Tibial artery (tissue), 4 donors: ENCODE results near the gene DVL1.

Source experiments
- DNase-seq, 2 donors: peaks; one replicate each; pipeline ENCODE4 v3.0.0-alpha.2; 2019
- H3K27ac ChIP-seq, 2 donors: fragments of 200-600 bp; sonication (generic) in 1 of 2; 1 replicate in 1 of 2; 2 replicates in 1 of 2; pipeline ENCODE4 v1.5.1; 2018 to 2019; ENCODE audit warnings: mild to moderate bottlenecking in 1 of 2
- H3K27me3 ChIP-seq, 2 donors: fragments of 200-600 bp; sonication (generic) in 1 of 2; one replicate each; pipeline versions ENCODE4 v1.5.1 to v1.6.0; 2016 to 2019
- H3K36me3 ChIP-seq, 3 donors: fragments of 200-600 bp; sonication (generic) in 2 of 3; one replicate each; pipeline ENCODE4 v1.5.1; 2016 to 2019; ENCODE audit warnings: mild to moderate bottlenecking in 2 of 3
- H3K4me1 ChIP-seq, 4 donors: fragments of 200-600 bp; sonication (generic) in 2 of 4; 1 replicate in 3 of 4; 2 replicates in 1 of 4; pipeline ENCODE4 v1.5.1; 2016 to 2019
- H3K4me3 ChIP-seq, 2 donors: fragments of 200-600 bp; sonication (generic) in 1 of 2; 1 replicate in 1 of 2; 2 replicates in 1 of 2; pipeline ENCODE4 v1.5.1; 2018 to 2019; ENCODE audit warnings: mild to moderate bottlenecking in 2 of 2
- H3K9me3 ChIP-seq, 3 donors: fragments of 200-600 bp; sonication (generic) in 1 of 3; one replicate each; pipeline ENCODE4 v1.5.1; 2016 to 2019
- intact Hi-C: fragments of 100-400 bp; cut with DNase I; formaldehyde crosslinking; loops from one replicate; pipeline ENCODE4 v1.15.0; 2023; ENCODE audit warnings: low total_unique reads
- TF ChIP-seq, protein P1 (sequence below), 2 experiments: fragments of 200-600 bp in 1 of 2; fragments of 450-650 bp in 1 of 2; IDR thresholded peaks; one replicate each; pipeline ENCODE4 v1.5.1; 2017 to 2019; ENCODE audit warnings: antibody characterized with exemption in 2 of 2, mild to moderate bottlenecking in 1 of 2, moderate library complexity in 1 of 2

DVL1 gene

GRCh38 chr1:1306661-1307260 lies 42.5 kb downstream of the DVL1 start:
- peak overlapping the region; percentile 92 to 97 for H3K27ac ChIP-seq
- peak overlapping the region; percentile 80 to 94 for H3K4me3 ChIP-seq
- H3K9me3 ChIP-seq: no peaks in the 10 kb centered on the region
- DNase-seq: no peak
- H3K4me1 ChIP-seq: peaks cover 0 to 58% (median 49%) of the 10 kb centered on the region in 4 donors
- no peaks in the 10 kb centered on the region for H3K27me3 ChIP-seq
- intact Hi-C loops: no loop called here
- TF ChIP-seq, protein P1, sequence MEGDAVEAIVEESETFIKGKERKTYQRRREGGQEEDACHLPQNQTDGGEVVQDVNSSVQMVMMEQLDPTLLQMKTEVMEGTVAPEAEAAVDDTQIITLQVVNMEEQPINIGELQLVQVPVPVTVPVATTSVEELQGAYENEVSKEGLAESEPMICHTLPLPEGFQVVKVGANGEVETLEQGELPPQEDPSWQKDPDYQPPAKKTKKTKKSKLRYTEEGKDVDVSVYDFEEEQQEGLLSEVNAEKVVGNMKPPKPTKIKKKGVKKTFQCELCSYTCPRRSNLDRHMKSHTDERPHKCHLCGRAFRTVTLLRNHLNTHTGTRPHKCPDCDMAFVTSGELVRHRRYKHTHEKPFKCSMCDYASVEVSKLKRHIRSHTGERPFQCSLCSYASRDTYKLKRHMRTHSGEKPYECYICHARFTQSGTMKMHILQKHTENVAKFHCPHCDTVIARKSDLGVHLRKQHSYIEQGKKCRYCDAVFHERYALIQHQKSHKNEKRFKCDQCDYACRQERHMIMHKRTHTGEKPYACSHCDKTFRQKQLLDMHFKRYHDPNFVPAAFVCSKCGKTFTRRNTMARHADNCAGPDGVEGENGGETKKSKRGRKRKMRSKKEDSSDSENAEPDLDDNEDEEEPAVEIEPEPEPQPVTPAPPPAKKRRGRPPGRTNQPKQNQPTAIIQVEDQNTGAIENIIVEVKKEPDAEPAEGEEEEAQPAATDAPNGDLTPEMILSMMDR (IDR thresholded peaks at IDR 0.05): no peak
- peaks cover 11 to 14% (median 12%) of the 10 kb centered on the region in 3 donors for H3K36me3 ChIP-seq

DNA sequence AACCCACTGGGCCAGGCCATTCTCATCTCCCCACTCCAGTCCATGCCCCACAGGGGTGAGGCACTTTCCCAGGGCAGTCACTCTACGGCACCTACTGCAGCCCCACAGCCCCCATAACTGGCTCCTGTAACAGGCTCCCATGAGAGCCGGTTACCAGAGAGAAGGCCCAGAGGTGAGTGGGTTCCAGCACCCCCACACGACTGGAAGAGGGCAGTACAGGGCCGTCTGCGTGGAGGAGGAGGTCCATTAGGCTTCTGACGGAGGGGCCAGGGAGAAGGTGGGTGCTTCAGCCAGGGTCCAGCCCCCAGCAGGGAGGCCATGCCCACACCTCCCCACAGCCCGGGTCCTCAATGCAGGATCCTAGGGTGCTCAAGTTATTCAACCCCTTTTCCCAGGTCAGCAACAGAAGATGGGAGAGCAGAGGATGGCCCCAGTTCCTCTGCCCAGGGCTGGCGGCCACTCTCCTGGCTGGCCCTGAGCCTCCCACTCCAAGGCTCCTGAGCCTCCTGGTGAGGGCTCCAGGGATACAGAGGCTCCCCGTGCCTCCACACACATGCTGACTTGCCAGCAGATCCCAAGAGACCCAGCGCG lies 43.1 kb downstream of the DVL1 start:
- Histone ChIP-seq H3K9me3 (no peaks in the 10 kb centered on the region), H3K36me3 (peaks cover 6 to 8% (median 6%) of the 10 kb centered on the region in 3 donors), H3K4me1 (peaks cover 0 to 58% (median 49%) of the 10 kb centered on the region in 4 donors), H3K4me3 (peak overlapping the region; percentile 80 to 94), H3K27ac (peak overlapping the region in 1 of 2 donors; percentile 46), H3K27me3 (no peaks in the 10 kb centered on the region)
- intact Hi-C loops: no loop called here
- TF ChIP-seq, protein P1 (IDR thresholded peaks at IDR 0.05): no peak
- DNase-seq: no peak

DNA sequence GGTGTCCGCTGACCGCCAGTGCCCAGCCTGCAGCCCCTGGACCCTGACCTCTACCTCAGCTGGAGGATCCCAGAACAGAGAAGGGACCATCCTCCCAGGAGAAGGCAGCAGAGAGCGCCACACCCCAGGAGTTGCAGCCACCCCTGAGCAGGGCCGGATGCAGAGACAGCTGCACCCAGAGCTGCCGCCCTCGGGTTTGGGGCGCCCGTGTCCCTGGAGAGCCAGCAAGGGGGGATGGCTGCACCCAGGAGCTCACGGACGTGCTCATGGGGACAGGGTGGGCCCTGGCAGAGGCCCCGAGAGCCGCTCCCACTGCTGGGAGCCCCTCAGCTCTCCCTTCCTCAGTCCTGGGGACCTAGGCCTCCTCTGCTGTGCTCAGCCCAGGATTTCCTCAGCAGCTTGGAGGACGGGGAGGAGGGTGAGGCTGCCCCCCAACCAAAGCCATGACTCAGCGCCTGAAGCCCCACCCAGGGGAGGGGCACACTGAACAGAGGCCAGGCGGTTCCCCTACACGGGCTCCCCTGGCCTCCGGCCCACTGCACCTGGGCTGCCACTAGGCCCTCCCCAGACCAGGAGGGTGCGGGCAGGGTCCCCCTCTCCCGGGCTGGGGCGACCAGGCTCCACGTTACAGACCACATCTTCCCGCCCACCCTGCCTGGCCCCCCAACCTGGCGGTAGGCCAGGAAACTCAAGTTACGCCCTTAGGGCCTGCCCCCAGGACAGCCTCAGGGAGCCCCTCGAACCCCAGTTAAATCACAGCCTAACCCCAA lies 43.7 kb downstream of the DVL1 start:
- TF ChIP-seq, protein P1 (IDR thresholded peaks at IDR 0.05): no peak
- Histone ChIP-seq H3K4me1 (peaks cover 0 to 56% (median 49%) of the 10 kb centered on the region in 4 donors), H3K27ac (peak overlapping the region; percentile 21 to 46), H3K9me3 (no peaks in the 10 kb centered on the region), H3K36me3 (peaks cover 0 to under 1% (median under 1%) of the 10 kb centered on the region in 3 donors), H3K27me3 (no peaks in the 10 kb centered on the region), H3K4me3 (peak overlapping the region; percentile 80 to 94)
- DNase-seq: peak; percentile 77 to 82
- intact Hi-C loops: no loop called here

DNA sequence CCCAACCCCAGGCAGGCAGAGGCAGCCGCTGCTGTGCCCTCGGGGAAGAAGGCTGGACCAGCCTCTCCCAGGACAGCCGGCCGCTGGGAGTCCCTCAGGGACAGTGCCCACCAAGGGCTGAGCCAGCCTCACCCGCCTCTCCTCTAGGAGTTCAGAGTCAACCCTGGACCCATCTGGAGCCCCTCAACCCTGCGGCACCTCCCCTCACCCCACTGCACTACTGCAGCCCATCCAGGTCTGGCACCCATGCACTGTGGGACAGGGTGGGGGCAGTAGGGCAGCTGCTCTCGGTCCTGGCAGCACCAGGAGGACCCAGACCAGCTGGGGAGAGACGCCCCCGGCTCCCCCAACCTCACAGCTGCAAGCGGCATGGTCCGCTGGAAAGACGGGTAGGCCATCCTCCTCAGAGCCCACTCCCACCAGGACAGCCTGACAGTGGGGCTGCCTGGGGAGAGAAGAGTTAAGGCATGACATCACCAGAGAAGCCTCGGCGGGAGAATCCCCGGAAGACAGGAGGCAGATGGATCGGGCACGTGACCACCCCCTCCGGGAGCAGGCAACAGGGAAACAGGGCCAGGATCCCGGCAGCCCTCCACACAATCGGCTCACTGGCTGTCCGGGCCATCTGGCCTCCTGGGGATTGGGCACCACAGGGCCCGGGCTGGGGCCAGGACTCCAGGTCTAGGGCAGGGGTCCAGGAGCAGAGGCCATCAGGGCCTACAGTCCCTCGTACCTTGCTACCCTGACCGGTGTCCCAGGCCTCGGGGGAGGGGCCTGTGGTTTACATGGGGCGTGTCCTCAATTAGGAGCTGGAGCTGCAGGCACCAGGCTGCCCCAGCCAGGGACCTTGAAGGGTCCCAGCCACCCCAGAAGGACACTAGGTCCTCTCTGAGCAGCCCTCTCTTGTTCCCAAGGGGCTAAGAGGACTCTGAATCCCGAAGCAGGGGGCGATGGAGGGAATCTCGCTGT lies 44.6 kb downstream of the DVL1 start:
- peaks cover 0 to 47% (median 45%) of the 10 kb centered on the region in 4 donors for H3K4me1 ChIP-seq
- peaks cover 0 to 9% (median 0%) of the 10 kb centered on the region in 3 donors for H3K36me3 ChIP-seq
- TF ChIP-seq, protein P1 (IDR thresholded peaks at IDR 0.05): no peak
- intact Hi-C loops: no loop called here
- H3K27me3 ChIP-seq: no peaks in the 10 kb centered on the region
- H3K27ac ChIP-seq: peak overlapping the region; percentile 21 to 46
- no peaks in the 10 kb centered on the region for H3K9me3 ChIP-seq
- H3K4me3 ChIP-seq: peak overlapping the region; percentile 80 to 94
- peak; percentile 79 to 84 for DNase-seq

- intact Hi-C loops: no loop called here
- Histone ChIP-seq H3K27ac (no peak overlapping the region), H3K4me1 (peaks cover 0 to 39% (median 36%) of the 10 kb centered on the region in 4 donors), H3K4me3 (no peak overlapping the region), H3K9me3 (no peaks in the 10 kb centered on the region), H3K27me3 (no peaks in the 10 kb centered on the region), H3K36me3 (peaks cover 0 to 18% (median 0%) of the 10 kb centered on the region in 3 donors)
- TF ChIP-seq, protein P1 (IDR thresholded peaks at IDR 0.05): no peak
- DNase-seq: no peak
These were observed 45.5 kb downstream of the DVL1 start for GRCh38 chr1:1303736-1304135.
